Neuronal stem cell (in vitro differentiated cells): ENCODE measurements around the gene CHCHD3.

Experiments used
- DNase-seq: peaks from one replicate; pipeline ENCODE4 v3.0.0-alpha.2; 2013; ENCODE audit warnings: low spot score
- H2AFZ ChIP-seq: one replicate; pipeline ENCODE4 v1.6.1; 2013; ENCODE audit warnings: mild to moderate bottlenecking, low read length, inconsistent platforms
- H2AK5ac ChIP-seq: 2 replicates; pipeline ENCODE4 v1.6.1; 2013; ENCODE audit warnings: low read depth, mild to moderate bottlenecking, inconsistent platforms, low read length, moderate library complexity, mixed read lengths
- H2BK120ac ChIP-seq: 2 replicates; pipeline ENCODE4 v1.6.1; 2013; ENCODE audit warnings: low read depth, mild to moderate bottlenecking, inconsistent platforms, low read length, moderate library complexity, mixed read lengths
- H2BK12ac ChIP-seq: one replicate; pipeline ENCODE4 v1.6.1; 2013; ENCODE audit warnings: low read length, inconsistent platforms
- H2BK15ac ChIP-seq: 2 replicates; pipeline ENCODE4 v1.6.1; 2013; ENCODE audit warnings: mild to moderate bottlenecking, low read length, inconsistent platforms, mixed read lengths
- H2BK5ac ChIP-seq: one replicate; pipeline ENCODE4 v1.6.1; 2013; ENCODE audit warnings: inconsistent platforms, mild to moderate bottlenecking, low read length, moderate library complexity
- H3K14ac ChIP-seq: one replicate; pipeline ENCODE4 v1.6.1; 2013; ENCODE audit warnings: low read length, inconsistent platforms
- H3K18ac ChIP-seq: 2 replicates; pipeline ENCODE4 v1.6.1; 2013; ENCODE audit warnings: low read length, inconsistent platforms
- H3K23ac ChIP-seq: 2 replicates; pipeline ENCODE4 v1.6.1; 2013; ENCODE audit warnings: low read depth, mild to moderate bottlenecking, mixed read lengths, low read length, inconsistent platforms; ENCODE audit not compliant: poor library complexity
- H3K27ac ChIP-seq: replicated peaks from 3 replicates; pipeline ENCODE4 v1.5.1; 2013; ENCODE audit warnings: low read length, inconsistent platforms
- H3K27me3 ChIP-seq, 3 experiments: 2 replicates each; pipeline ENCODE4 v1.6.1; 2013; ENCODE audit warnings: low read length in 3 of 3, mild to moderate bottlenecking in 2 of 3, inconsistent platforms in 1 of 3, low read depth in 1 of 3, mixed read lengths in 1 of 3, moderate library complexity in 1 of 3; ENCODE audit not compliant: control insufficient read depth in 3 of 3, insufficient read depth in 3 of 3
- H3K36me3 ChIP-seq, 2 donors: replicated peaks in 1 of 2; 2 replicates each; pipeline ENCODE4 v1.6.1; 2013; ENCODE audit warnings: low read length in 2 of 2; ENCODE audit not compliant: control insufficient read depth in 2 of 2, insufficient read depth in 2 of 2
- H3K4ac ChIP-seq: 2 replicates; pipeline ENCODE4 v1.6.1; 2013; ENCODE audit warnings: inconsistent platforms, mild to moderate bottlenecking, low read length, moderate library complexity
- H3K4me1 ChIP-seq, 2 donors: 1 replicate in 1 of 2; 2 replicates in 1 of 2; pipeline ENCODE4 v1.6.1; 2013; ENCODE audit warnings: low read length in 2 of 2, low read depth in 1 of 2; ENCODE audit not compliant: control insufficient read depth in 2 of 2, insufficient read depth in 1 of 2
- H3K4me2 ChIP-seq: one replicate; pipeline ENCODE4 v1.6.1; 2013; ENCODE audit warnings: mild to moderate bottlenecking, low read length, inconsistent platforms; ENCODE audit not compliant: insufficient read depth, poor library complexity, severe bottlenecking
- H3K4me3 ChIP-seq, 2 donors: 2 replicates each; pipeline ENCODE4 v1.5.1; 2013; ENCODE audit warnings: low read length in 2 of 2, mild to moderate bottlenecking in 2 of 2, inconsistent platforms in 1 of 2, moderate library complexity in 1 of 2
- H3K79me1 ChIP-seq: one replicate; pipeline ENCODE4 v1.6.1; 2013; ENCODE audit warnings: low read depth, mild to moderate bottlenecking, inconsistent platforms, low read length, moderate library complexity
- H3K9ac ChIP-seq: one replicate; pipeline ENCODE4 v1.6.1; 2013; ENCODE audit warnings: mild to moderate bottlenecking, low read depth, low read length, inconsistent platforms; ENCODE audit not compliant: poor library complexity
- H3K9me3 ChIP-seq, 2 donors: replicated peaks in 1 of 2; 2 replicates each; pipeline versions ENCODE3 to v1.6.1; 2013; ENCODE audit warnings: low read length in 2 of 2, mild to moderate bottlenecking in 2 of 2, inconsistent platforms in 1 of 2, low read depth in 1 of 2, mixed read lengths in 1 of 2, moderate library complexity in 1 of 2; ENCODE audit not compliant: control insufficient read depth in 2 of 2, insufficient read depth in 1 of 2
- H4K8ac ChIP-seq: one replicate; pipeline ENCODE4 v1.6.1; 2013; ENCODE audit warnings: low read depth, mild to moderate bottlenecking, inconsistent platforms, low read length, moderate library complexity
- H4K91ac ChIP-seq: one replicate; pipeline ENCODE4 v1.6.1; 2013; ENCODE audit warnings: low read length, low read depth, mild to moderate bottlenecking, inconsistent platforms; ENCODE audit not compliant: poor library complexity
- WGBS, 2 donors: extraction: QIAGEN DNeasy Blood & Tissue Kit; methylation state at CpG; one replicate each; pipeline ENCODE4 v1.1.7; 2013; ENCODE audit warnings: missing lambda C conversion rate in 2 of 2, mixed read lengths in 1 of 2; ENCODE audit not compliant: insufficient read length in 2 of 2, insufficient replicate concordance in 1 of 2; ENCODE audit errors: extremely low coverage in 2 of 2; 5-methylcytosine and 5-hydroxymethylcytosine counted together

Gene CHCHD3

GRCh38 chr7:132773527-132773956 lies 308.3 kb downstream of the CHCHD3 start:
- WGBS, 2 donors: no CpG with 5 or more reads among the region's 5 CpGs
- Histone ChIP-seq H3K4me3 (no peak overlapping the region), H2BK15ac (no peak overlapping the region)

GRCh38 chr7:132771301-132771730 lies 310.6 kb downstream of the CHCHD3 start:
- Histone ChIP-seq H3K9me3 (no peaks in the 10 kb centered on the region), H3K79me1 (no peaks in the 10 kb centered on the region), H3K4me2 (no peak overlapping the region), H2BK5ac (no peak overlapping the region), H2AK5ac (no peak overlapping the region), H3K9ac (no peak overlapping the region), H3K4me1 (no peaks in the 10 kb centered on the region), H3K36me3 (no peaks in the 10 kb centered on the region), H4K8ac (no peak overlapping the region), H3K18ac (no peak overlapping the region), H2BK120ac (no peak overlapping the region), H4K91ac (no peak overlapping the region), H2BK15ac (no peak overlapping the region), H2AFZ (no peak overlapping the region), H3K27me3 (no peaks in the 10 kb centered on the region), H3K23ac (no peak overlapping the region), H2BK12ac (no peak overlapping the region), H3K4ac (no peak overlapping the region), H3K14ac (no peak overlapping the region), H3K27ac (no peak overlapping the region), H3K4me3 (no peak overlapping the region)
- no peak for DNase-seq
- WGBS, 2 donors: no CpG with 5 or more reads among the region's 6 CpGs

More at GRCh38 chr7:132773527-132773956, 308.3 kb downstream of the CHCHD3 start:
- Histone ChIP-seq H3K23ac (no peak overlapping the region), H2BK5ac (no peak overlapping the region), H2AFZ (no peak overlapping the region), H3K9ac (no peak overlapping the region), H4K8ac (no peak overlapping the region), H3K27ac (no peak overlapping the region), H3K18ac (no peak overlapping the region), H2BK120ac (no peak overlapping the region), H3K4me2 (no peak overlapping the region), H2BK12ac (no peak overlapping the region), H3K4me1 (no peaks in the 10 kb centered on the region), H3K79me1 (no peaks in the 10 kb centered on the region), H4K91ac (no peak overlapping the region), H2AK5ac (no peak overlapping the region), H3K4ac (no peak overlapping the region), H3K14ac (no peak overlapping the region), H3K36me3 (no peaks in the 10 kb centered on the region), H3K9me3 (no peaks in the 10 kb centered on the region), H3K27me3 (no peaks in the 10 kb centered on the region)
- DNase-seq: no peak

- H3K27me3 ChIP-seq: no peaks in the 10 kb centered on the region
- H3K4me2 ChIP-seq: no peak overlapping the region
- no peak overlapping the region for H2BK120ac ChIP-seq
- H3K9me3 ChIP-seq: no peaks in the 10 kb centered on the region
- H2BK12ac ChIP-seq: no peak overlapping the region
- no peak overlapping the region for H4K8ac ChIP-seq
- H3K79me1 ChIP-seq: no peaks in the 10 kb centered on the region
- H2BK15ac ChIP-seq: no peak overlapping the region
- H3K23ac ChIP-seq: no peak overlapping the region
- H4K91ac ChIP-seq: no peak overlapping the region
- H3K4me3 ChIP-seq: no peak overlapping the region
- H3K4me1 ChIP-seq: no peaks in the 10 kb centered on the region
- H3K14ac ChIP-seq: no peak overlapping the region
- no peak overlapping the region for H3K27ac ChIP-seq
- WGBS, 2 donors: no CpG with 5 or more reads among the region's 2 CpGs
- no peak overlapping the region for H2AFZ ChIP-seq
- no peak overlapping the region for H3K4ac ChIP-seq
- H3K36me3 ChIP-seq: no peaks in the 10 kb centered on the region
- no peak overlapping the region for H2AK5ac ChIP-seq
- H3K9ac ChIP-seq: no peak overlapping the region
- no peak overlapping the region for H2BK5ac ChIP-seq
- H3K18ac ChIP-seq: no peak overlapping the region
- no peak for DNase-seq
Observed at GRCh38 chr7:132770055-132770454, 311.8 kb downstream of the CHCHD3 start.

DNA sequence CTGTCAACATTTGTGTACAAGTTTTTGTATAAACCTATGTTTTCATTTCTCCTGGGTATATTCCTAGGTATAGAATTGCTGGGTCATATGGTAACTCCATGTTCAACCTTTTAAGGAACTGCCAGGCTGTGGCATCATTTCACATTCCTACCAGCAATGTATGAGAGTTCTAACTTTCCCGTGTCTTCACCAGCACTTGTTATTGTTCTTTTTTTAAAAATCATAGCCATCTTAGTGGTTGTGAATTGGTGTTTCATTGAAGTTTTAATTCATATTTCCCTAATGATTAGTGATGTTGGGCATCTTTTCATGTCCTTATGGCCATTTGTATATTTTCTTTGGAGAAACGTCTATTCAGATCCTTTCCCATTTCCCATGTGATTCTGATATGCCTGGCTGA lies 312.6 kb downstream of the CHCHD3 start:
- Histone ChIP-seq H3K18ac (no peak overlapping the region), H3K23ac (no peak overlapping the region), H3K4ac (no peak overlapping the region), H2BK15ac (no peak overlapping the region), H2AK5ac (no peak overlapping the region), H3K9me3 (no peaks in the 10 kb centered on the region), H2BK5ac (no peak overlapping the region), H3K27me3 (no peaks in the 10 kb centered on the region), H3K4me3 (no peak overlapping the region), H2BK120ac (no peak overlapping the region), H4K8ac (no peak overlapping the region), H3K4me1 (no peaks in the 10 kb centered on the region), H2AFZ (no peak overlapping the region), H3K4me2 (no peak overlapping the region), H3K9ac (no peak overlapping the region), H4K91ac (no peak overlapping the region), H3K27ac (no peak overlapping the region), H3K14ac (no peak overlapping the region), H3K36me3 (no peaks in the 10 kb centered on the region), H3K79me1 (no peaks in the 10 kb centered on the region), H2BK12ac (no peak overlapping the region)
- no peak for DNase-seq
- WGBS, 2 donors: no CpG with 5 or more reads among the region's 2 CpGs
